ENCODE data around the gene OR6B1.

GRCh38 chr7:144032985-144033709 lies 33.0 kb downstream of the OR6B1 start:
- TF ChIP-seq POLR2A (IDR thresholded peaks at IDR 0.05) = no peak
- TF ChIP-seq CTCF (IDR thresholded peaks at IDR 0.05) = no peak

All from body of pancreas (tissue), 4 donors.